ENCODE data around the gene PVALB. TPM values are rescaled to one million over a fixed set of nuclear protein-coding genes. Genes with fewer than 3 reads are reported as not detected.

Gene PVALB
- total and polyA plus RNA-seq, 4 donors = 0.56 to 3.4 (median 1.1) TPM

GRCh38 chr22:36830601-36831000 is 13.8 kb upstream of the PVALB start (continued):
- TF ChIP-seq, protein P1, sequence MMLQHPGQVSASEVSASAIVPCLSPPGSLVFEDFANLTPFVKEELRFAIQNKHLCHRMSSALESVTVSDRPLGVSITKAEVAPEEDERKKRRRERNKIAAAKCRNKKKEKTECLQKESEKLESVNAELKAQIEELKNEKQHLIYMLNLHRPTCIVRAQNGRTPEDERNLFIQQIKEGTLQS (IDR thresholded peaks at IDR 0.05) = no peak
- TF ChIP-seq FOXA2 (IDR thresholded peaks at IDR 0.05) = no peak
- no peak for TF ChIP-seq RAD21 (IDR thresholded peaks at IDR 0.05)

DNA sequence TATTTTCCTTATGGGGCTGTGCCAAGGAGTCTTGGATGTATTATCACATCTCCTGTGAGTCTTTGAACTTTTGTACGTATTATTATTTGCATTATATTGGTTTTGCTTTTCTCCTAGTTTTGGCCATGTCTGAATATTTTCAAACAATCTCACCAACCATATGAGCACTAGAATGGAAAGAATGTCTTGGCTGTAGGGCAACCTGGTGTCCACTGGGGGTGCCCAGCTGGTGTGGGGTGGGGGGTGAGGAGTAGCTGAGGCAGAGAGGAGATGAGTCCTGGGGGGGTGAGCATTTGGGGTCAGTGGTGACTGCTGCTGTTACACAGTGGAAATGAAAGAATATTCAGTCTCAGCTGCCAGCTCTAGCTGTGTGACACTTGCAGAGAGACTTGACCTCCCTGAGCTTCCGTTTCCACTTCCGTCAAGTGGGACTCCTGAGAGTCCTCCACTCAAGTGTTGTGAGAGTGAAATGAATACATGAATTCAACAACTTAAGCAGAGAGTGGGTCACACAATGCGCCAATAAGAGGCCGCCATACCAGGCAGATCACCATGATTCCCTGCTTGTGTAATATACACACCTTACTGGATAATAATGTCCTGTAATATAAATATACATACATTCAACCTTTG is 12.7 kb upstream of the PVALB start:
- Histone ChIP-seq H3K4me3 (ENCODE audit: low read depth in 1 of 3, low read length in 3 of 3) (no peak overlapping the region), H3K27ac (ENCODE audit: low read depth in 1 of 2, low read length in 2 of 2) (no peak overlapping the region), H3K9me3 (ENCODE audit: control insufficient read depth in 4 of 4, low read length in 3 of 4) (peaks cover 0 to 3% (median under 1%) of the 10 kb centered on the region in 4 donors), H3K9ac (ENCODE audit: low read depth in 1 of 2, low read length in 2 of 2) (no peak overlapping the region), H3K27me3 (ENCODE audit: control insufficient read depth in 4 of 4, insufficient read depth in 4 of 4, low read length in 3 of 4) (no peaks in the 10 kb centered on the region), H3K36me3 (ENCODE audit: control insufficient read depth in 4 of 4, insufficient read depth in 3 of 4, low read depth in 1 of 4, low read length in 3 of 4) (no peaks in the 10 kb centered on the region), H3K4me1 (ENCODE audit: control insufficient read depth in 4 of 4, insufficient read depth in 4 of 4, low read length in 3 of 4) (no peaks in the 10 kb centered on the region)
- TF ChIP-seq HNF4G (IDR thresholded peaks at IDR 0.05) = no peak
- no peak for TF ChIP-seq JUND (IDR thresholded peaks at IDR 0.05)
- TF ChIP-seq, protein P2, sequence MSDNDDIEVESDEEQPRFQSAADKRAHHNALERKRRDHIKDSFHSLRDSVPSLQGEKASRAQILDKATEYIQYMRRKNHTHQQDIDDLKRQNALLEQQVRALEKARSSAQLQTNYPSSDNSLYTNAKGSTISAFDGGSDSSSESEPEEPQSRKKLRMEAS (IDR thresholded peaks at IDR 0.05) = no peak
- TF ChIP-seq, protein P3, sequence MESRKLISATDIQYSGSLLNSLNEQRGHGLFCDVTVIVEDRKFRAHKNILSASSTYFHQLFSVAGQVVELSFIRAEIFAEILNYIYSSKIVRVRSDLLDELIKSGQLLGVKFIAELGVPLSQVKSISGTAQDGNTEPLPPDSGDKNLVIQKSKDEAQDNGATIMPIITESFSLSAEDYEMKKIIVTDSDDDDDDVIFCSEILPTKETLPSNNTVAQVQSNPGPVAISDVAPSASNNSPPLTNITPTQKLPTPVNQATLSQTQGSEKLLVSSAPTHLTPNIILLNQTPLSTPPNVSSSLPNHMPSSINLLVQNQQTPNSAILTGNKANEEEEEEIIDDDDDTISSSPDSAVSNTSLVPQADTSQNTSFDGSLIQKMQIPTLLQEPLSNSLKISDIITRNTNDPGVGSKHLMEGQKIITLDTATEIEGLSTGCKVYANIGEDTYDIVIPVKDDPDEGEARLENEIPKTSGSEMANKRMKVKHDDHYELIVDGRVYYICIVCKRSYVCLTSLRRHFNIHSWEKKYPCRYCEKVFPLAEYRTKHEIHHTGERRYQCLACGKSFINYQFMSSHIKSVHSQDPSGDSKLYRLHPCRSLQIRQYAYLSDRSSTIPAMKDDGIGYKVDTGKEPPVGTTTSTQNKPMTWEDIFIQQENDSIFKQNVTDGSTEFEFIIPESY (IDR thresholded peaks at IDR 0.05) = no peak
- TF ChIP-seq FOXA1 (IDR thresholded peaks at IDR 0.05) = no peak
- TF ChIP-seq NR2F2 (IDR thresholded peaks at IDR 0.05) = no peak
- TF ChIP-seq GABPA (IDR thresholded peaks at IDR 0.05 in 1 of 2, conservative IDR thresholded peaks at IDR 0.05 in 1 of 2) = no peak
- TF ChIP-seq HNF4A (conservative IDR thresholded peaks at IDR 0.05) = no peak
- no peak for TF ChIP-seq EGR1 (IDR thresholded peaks at IDR 0.05; ENCODE audit: low read depth in 2 of 2)
- TF ChIP-seq, protein P4, sequence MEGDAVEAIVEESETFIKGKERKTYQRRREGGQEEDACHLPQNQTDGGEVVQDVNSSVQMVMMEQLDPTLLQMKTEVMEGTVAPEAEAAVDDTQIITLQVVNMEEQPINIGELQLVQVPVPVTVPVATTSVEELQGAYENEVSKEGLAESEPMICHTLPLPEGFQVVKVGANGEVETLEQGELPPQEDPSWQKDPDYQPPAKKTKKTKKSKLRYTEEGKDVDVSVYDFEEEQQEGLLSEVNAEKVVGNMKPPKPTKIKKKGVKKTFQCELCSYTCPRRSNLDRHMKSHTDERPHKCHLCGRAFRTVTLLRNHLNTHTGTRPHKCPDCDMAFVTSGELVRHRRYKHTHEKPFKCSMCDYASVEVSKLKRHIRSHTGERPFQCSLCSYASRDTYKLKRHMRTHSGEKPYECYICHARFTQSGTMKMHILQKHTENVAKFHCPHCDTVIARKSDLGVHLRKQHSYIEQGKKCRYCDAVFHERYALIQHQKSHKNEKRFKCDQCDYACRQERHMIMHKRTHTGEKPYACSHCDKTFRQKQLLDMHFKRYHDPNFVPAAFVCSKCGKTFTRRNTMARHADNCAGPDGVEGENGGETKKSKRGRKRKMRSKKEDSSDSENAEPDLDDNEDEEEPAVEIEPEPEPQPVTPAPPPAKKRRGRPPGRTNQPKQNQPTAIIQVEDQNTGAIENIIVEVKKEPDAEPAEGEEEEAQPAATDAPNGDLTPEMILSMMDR (IDR thresholded peaks at IDR 0.05; ENCODE audit: low read depth, low read length, missing input control) = no peak
- no peak for TF ChIP-seq REST (IDR thresholded peaks at IDR 0.05)
- TF ChIP-seq, protein P1 (IDR thresholded peaks at IDR 0.05) = no peak
- TF ChIP-seq TAF1 (conservative IDR thresholded peaks at IDR 0.05) = no peak
- no peak for TF ChIP-seq FOXA2 (IDR thresholded peaks at IDR 0.05)
- TF ChIP-seq RAD21 (IDR thresholded peaks at IDR 0.05) = no peak
- TF ChIP-seq YY1 (IDR thresholded peaks at IDR 0.05) = no peak
- no peak for TF ChIP-seq SP1 (IDR thresholded peaks at IDR 0.05)
- no peak for DNase-seq (ENCODE audit: low spot score)
- 84% methylated on average over 5 of the region's 5 CpGs for WGBS

Measured in liver (tissue), 9 donors.